Activated CD8-positive, alpha-beta memory T cell treated with anti-CD3 and anti-CD28 coated beads for 48 hours (primary cell): ENCODE data around the gene CFAP61.
"Not testable (repeated sequence)": the region's sequence is repeated elsewhere in the genome, so short reads cannot be mapped to it uniquely, and the experiment has no call there.

ENCODE experiments used
- DNase-seq, 3 experiments: peaks; one replicate each; pipeline ENCODE4 v3.0.0-alpha.2; 2020; ENCODE audit warnings: low read depth in 2 of 3, low spot score in 2 of 3

The CFAP61 gene, protein sequence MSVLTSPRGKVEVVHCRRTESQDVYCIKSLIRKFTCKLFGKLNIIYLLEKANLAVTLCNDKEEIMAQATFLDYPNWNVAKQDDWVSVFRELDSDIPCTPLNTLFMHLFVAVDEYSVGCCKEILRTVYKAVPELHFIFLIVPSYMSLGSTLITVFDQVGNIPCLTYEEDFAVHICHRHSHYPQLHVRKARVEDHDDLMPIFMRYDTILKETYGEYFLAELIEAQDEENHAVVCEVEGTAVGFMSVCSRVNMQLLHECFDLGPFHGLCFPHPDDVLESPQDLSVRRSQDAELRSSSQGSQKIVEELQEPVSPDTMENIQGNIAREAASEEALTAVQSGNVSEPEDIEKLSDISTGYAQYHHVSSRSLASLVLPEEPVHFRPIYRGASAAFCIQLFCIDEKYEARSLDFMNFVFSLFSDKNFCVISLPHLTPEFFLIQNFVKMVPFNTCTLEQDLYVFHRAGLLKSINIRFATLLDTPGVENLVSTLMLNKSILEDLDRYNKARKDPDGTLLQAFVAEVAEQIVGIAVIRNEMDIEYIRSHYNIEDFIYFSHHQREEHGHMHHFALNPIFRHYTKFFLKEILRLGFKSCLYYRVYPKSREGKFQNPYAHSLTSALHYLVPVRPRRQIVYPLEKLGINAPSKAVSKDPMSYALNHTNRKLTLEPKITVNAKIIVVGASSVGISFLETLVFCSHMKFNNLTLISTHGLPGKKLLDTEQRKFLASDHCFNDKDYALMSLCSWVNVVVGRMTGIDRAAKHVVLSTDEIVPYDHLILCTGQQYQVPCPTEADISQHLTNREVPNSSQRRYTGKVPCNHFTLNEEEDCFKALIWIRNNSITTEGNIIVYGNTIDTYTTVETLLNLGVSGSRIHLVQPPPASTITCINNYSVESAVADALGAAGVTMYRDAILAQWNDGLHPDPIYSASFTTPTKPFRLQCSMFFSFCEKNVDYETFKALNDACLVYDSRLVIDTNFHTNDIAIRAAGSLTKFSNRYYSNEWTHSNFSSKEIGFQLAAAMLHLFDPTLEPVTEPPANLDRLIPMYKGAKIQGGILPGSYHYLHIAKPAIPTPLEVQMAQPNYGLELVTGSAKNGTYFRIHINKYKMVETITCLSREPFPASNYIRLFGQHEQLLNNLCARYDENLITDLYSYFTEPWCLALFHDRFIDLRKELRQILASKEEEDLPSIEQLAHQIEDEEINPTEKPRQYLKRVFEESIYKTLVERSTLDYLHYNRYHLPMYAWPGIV

DNA sequence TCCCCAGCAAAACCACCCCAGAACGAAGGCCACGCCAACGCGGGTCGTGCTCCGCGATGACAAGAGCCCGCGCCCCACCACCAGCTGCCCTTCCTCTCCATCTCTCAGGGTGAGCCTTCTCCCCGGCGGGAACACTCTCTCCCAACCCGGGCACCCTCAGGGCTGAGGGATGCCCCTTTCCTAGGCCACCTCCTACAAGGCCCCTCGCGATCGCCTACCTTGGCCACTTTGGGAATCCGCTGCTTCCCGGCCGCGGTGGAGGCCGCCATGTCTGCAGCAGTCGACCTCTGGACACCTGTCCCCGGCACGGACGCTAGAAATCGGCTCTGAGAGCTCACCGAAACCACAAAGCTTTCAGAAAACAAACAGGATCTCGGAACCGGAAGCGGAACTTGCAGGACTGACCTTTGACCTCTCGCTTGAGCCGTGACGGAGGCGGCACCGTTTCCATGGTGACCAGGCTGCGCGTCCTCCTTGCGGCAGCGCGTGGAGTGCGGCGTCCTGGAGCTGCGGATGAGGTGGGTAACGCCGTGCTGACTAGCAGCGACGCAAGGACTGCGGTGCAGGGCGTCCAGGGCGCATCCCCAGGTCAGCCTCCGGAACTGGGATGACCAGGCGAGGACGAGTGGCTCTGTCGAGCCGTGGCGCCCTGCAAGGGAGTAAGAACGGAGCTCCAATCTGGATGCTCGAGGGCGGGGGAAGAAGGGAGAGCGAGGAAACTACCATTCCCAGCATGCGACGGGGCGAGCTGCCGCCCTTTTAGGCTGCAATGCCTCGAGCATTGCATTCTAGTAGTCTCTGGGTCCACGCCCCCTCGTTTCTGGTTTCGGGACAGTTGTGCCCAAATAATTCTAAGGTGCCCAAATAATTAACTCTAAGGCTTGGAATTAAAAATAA, at the start of gene CFAP61, which contains the start of gene CRNKL1:
Gene CFAP61 (plus strand): TSS at position 459 of the 897 bp plus-strand sequence. CDS start 4,122 bp downstream, outside the sequence.
Gene CRNKL1 (minus strand): TSS at position 393 of the 897 bp plus-strand sequence. CDS start 124 bp downstream, at position 269.
- DNase-seq = peak; percentile 87 to 94 (median 90)

DNA sequence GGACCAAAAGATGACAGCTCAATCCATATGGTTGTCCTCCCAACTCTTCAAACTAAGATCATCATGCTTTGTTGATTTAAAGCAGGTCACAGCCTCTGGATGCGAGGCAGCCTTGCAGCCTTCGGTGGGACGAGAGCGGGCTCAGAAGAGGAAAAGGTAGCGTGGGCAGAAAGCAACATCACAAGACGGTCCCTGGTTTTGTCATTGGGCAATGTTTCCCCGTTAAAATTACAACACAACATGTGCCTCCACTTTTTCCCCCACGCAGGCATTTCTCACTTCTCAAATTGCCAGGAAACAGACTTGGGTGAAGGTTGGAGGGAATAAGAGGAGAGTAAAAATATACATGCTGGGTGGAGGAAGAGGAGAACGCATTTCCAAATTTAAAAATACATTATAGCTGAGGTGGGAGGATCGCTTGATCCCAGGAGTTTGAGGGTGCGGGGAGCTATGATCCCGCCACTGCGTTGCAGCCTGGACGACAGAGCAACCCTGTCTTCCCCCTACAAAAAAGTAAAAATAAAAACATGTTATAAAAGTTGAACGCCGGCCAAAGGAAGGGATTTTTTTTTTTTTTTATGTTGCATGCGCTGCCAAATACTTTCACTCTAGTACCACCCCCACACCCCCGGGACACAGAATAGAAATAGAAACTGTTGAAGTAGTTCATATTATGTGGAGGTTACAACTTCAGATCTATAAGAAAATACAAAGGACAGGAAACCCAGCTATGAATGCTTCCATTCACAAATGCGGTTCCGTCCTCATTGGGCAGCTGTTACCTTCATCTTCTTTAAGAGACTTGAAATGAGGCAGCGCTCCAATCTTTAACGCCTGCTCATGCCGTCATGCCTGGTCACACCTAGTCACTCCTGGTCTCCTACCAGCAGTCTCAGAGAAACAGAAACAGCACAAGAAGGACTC, 49.0 kb upstream of the CFAP61 start:
- no peak for DNase-seq

DNA sequence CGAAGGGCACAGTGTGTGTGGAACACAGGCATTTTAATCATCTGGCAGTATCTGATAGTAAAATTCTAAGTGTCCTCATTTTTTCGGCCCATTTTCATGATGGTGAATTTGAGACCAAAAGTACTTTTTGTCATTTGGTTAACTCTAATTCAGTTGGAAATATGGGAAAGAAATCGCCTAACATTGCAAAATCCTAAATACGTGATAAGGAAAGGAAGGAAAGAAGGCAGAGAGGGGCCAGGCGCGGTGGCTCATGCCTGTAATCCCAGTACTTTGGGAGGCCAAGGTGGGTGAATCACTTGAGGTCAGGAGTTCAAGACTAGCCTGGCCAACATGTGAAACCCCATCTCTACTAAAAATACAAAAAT, 48.4 kb upstream of the CFAP61 start:
- not testable (repeated sequence) for DNase-seq

DNA sequence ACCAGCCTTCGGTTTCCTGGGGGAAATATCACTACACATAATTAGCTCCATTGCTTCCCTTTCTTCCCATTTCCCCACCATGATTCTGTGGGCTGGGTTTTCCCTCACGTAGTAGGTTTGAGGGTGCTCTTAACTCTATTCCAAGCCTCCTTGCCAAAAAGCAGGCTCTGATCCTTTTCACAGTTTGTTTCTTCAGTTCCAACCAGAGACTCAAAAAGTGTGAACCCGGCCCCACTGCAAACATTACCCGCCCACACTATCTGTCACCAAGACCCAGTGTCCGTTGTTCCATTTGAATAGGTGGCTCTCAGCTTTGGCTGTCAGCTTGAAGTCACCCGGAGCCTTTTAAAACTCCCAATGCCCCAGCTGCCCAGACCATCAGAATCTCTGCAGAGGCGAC, 47.0 kb upstream of the CFAP61 start:
- DNase-seq = no peak

DNA sequence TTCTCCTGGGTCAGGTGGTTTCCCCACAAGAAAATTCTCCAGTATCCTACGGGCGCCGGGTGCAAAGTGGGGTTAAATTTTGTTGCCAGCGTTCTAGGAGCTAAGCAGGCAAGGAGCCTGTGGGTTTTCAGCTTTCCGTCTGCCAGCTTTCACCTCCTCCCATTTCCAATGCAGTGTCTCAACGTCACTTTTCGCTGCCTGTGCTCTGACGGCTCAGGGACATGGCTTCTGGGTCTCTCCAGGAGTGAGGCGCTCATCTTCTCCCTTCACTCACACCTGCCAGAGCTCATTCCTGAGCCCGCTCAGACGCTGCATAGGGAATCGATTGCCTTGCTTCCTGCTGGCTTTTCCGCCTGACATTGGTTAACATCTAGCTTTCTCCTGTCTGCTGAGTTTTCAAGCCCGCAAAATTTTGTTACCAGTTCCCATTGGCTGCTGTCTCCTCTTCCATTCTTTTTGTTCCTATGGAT, 42.5 kb upstream of the CFAP61 start:
- DNase-seq = no peak

DNA sequence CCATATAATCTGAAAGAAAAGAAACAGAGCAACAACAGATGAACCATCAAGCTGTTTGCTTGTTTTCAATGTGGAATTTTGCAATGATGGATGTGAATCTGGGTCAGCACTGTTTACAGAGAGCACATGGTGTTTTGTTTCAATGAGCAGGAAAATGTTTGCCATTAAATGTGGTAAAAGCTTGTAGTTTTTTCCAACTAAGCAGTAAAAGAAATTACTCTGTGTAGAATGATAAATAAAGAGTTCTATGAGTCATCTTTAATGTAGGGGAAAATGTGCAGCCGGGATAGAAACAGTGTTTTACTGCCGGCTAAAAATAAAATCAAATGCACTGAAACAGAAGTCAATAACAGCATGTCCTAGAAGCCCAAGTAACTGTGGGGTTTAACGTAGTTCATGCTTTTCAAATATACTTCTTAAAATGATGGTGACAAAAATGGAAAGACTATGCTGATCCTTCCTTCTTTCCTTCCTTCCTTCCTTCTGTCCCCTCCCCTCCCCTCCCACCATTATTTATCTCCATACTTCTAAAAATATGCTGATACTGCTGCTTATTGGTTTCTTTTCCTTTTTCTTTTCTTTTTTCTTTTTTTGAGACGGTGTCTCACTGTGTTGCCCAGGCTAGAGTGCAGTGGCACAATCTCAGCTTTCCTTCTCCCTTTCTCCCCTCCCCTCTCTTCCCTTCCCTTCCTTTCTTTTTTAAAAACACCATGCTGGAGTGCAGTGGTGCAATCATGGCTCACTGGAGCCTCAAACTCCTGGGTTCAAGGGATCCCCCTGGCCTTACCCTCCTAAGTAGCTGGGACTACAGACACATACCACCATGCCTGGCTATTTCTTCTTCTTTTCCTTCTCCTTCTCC, 41.5 kb upstream of the CFAP61 start:
- DNase-seq = no peak

DNA sequence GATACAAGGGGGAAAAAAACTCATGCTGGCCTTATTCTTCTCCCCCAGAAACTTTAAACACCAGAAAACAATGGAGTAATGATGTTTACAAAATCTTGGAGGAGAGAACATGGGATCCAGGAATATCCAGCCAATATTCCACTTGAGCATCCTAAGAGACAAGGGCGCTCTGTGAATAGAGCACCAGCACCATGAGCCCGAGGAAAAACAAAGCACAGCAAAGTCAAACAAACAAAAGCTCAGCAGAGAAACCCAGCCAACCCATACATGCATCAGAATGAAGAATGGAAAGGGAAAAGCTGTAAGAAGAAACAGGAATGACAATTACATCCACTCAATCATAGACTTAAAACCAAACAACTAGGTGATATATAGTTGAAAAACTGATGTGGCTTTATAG, 39.8 kb upstream of the CFAP61 start:
- DNase-seq = no peak

DNA sequence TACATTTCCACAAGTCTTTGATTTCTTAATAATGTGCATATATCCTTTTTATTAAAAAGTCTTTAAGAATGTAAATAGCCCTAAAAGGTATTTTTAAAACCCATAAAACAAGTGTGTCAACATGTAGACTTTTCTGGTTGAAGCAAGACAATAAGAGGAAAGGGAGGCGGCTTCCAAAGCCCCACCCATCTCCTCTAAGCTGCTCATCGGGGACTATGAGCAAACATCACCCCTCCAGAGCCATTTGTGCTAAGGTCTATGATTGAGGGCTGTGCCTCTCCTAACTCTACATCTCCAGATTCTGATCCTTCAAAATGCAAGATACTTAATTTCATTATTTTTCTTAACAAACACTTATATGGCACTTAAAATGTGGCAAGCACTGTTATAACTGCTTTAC, 37.7 kb upstream of the CFAP61 start:
- no peak for DNase-seq

DNA sequence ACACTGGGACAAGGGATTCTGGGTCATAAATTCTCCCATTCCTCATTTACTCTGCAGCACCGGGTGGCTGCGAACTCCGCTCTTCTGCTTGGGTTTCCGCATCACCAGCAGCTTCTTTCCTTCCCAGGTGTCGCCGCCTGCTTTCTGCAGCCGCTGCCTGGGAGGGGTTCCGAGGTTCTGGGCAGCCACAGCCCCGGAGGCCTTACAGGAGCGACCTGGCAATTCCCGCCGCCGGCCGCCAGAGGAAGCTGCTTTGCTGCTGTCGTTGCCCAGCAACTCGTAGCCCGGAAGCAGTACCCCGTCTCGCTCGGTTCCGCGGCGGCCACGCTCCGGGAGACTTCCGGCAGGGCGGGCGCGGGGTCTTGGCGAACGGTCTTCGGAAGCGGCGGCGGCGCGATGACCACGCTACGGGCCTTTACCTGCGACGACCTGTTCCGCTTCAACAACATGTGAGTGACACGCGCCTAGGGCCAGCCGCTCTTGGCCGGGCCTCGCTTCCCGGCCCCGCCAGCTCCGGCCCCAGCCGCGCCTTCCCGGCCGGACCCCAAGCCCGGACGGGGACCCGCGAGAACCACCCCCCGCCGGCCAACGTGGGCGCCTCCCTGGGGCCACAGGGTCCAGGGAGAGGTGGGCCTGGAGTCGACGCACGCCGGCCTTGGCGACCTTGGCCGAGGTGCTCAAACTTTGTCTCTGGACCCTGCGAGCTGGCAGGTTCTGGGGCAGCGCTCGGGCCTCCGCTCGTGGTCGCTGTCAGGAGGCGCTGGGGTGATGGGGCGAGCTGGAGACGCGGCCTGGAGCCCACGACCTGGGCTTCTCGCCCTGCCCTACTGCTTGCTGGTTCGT, 35.1 kb upstream of the CFAP61 start, which contains the start of gene NAA20:
Gene NAA20 (plus strand): TSS at position 362 of the 843 bp plus-strand sequence. CDS start 35 bp downstream, at position 397.
- DNase-seq = peak; percentile 79

DNA sequence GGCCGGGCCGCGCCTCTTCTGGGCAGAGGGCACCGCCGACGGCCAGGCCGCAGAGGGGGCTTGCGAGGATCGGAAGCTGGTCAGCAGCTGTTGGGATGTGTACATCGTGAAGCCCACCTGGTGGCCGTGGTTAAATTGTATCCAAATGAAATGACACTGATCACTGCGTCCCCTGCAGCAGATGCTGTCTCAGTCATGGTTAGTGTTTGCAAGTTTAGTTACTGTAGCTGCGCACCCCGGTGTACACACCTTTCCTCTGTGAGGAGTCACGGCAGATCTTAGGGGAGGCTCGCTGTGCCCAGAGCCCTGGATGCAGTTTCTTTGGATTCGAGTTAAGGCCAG, 34.5 kb upstream of the CFAP61 start:
- DNase-seq = no peak

DNA sequence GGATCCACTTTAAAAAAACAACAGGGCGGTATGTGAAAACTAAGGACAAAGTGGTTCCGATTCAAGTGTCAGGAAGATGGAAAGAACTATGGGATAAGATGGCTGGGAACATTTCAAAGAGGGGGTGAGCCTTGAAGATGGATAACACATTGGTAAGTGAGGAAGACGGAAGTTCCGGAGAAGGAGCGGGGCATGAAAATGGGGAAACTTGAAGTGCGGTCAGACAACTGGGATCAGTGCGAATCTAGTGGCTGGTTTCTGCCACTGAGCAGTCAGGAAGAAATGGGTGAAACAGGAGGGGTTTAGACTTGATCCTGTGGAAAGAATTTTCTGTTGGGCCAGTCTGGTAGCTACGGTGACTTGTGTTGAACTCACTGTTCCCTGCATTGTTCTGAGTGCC, 34.0 kb upstream of the CFAP61 start:
- DNase-seq = no peak

DNA sequence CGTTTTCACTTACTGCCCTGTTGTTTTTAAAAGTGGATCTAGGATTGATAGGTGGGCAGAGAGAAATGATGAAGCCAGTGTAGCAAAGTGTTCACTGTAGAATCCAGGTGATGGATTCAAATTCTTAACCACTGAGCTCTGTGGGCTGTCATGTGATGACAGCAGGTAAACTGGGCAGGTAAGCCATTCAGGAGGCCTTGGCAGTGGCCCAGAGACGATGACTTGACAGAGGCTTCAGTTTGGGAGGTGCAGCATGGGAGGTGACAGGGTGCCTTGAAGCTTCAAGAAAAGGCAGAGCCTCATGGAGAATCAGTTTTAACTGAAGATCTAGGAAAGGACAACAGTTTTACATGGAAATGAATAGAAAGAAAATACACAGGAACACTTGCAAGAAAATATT, 33.2 kb upstream of the CFAP61 start:
- no peak for DNase-seq

DNA sequence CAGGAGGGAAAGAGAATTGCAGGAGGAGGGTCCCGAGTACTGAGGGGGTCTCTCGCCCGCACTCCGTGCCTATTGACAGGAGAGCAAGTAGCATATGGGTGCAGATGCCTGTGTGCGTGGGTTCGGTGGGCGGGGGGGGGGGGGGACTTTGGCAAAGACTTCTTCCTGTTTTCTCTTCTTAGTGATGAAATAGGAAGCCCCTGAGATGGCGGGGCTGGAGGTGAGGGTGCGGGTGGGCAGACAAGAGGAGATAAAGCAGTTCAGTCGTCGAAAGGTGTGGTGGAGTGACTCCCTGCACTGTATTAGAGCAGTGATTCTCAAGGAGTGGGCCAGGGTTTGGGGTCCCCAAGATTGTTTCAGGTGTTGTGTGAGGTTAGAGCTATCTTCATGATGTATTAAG, 31.4 kb upstream of the CFAP61 start:
- no peak for DNase-seq

DNA sequence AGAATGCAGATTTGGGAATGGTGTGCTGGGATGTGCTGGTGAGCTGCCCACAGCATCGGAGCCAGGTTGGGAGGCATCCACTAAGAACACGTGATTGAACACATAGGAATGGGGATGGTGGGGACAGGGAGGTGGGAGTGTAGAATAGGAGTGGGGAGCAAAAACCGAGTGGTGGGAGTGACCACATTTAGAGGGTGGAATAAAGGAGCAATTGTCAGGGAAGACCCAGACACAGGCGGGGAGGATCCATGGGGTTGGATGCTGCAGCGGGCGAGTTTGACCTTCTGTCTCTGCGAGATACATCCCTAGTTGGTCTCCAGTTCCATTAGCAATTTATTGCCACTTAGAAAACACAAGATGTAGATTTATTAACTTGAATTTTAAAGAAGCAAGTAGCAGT, 30.5 kb upstream of the CFAP61 start:
- DNase-seq = no peak

DNA sequence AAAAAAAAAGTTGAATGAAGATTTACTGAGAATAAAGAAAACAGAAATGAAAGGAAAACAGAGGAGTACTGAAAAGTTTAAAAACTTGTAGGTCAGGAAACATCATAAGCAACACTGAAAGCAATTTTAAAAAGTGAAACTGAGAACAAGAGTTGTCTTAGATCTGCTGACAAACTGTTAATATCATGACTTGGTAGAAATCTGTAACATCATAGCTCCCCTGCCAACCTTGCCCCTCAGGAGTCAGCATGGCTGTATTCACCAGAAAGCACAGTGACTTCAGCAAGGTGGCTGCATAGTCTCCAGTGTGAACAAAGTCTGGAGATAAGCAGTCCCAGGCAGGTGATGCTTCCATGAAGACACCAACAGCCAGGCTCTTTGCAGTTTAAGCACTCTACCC, 29.8 kb upstream of the CFAP61 start:
- no peak for DNase-seq

DNA sequence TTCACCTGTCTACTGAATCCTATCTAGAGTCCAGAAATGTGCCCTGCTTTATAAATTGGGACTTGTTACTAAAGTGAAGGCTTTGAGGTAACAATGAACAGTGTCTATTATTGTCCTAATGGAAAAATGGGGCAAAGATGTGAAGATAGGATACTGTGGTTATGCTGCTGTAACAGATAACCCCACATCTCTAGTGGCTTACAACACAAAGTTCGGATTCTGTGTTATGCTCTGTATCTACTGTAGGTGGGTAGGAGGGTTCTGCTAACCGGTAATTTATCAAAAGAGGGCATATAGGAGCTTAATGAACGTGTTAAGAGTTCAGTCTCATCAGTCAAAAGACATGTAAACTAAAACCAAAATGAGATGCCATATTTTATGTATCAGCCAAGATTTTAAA, 28.9 kb upstream of the CFAP61 start:
- DNase-seq = no peak

DNA sequence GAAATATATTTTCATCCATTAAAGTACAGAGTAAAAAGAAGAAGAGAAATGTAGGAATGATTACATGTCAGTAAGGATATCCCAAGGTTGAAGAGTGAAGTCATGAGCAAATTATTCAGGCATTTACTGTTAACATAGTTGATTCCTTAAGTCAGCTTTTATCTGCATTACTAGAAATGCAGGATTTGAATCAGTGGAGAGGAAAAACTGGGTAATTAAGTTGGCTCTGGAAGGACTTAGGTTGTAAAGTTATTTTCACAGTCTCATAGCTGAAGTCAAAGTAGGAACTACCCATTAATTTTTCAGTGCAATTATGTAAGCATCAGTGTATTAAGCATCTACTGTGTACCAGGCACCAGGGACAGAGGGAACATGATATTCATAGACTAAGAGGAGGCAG, 27.4 kb upstream of the CFAP61 start:
- no peak for DNase-seq
